Fibroblast of villous mesenchyme (primary cell): ENCODE results near the gene HOXB3. TPM values are rescaled to one million over a fixed set of nuclear protein-coding genes. Genes with fewer than 3 reads are reported as not detected.

Experiments used
- DNase-seq: peaks from one replicate; pipeline ENCODE4 v3.0.0-alpha.2; 2010; ENCODE audit warnings: low read depth
- H3K4me3 ChIP-seq: 2 replicates; pipeline ENCODE4 v1.5.1; 2011; ENCODE audit warnings: low read depth, mild to moderate bottlenecking, low read length
- CTCF ChIP-seq: IDR thresholded peaks from 2 replicates; pipeline ENCODE4 v1.5.1; 2012; ENCODE audit warnings: low read depth, mild to moderate bottlenecking, low read length; ENCODE audit not compliant: insufficient read depth
- total RNA-seq: library from RNA; depleted of rRNA; stranded (reverse); fragments of >200 nt; gene quantifications from 2 replicates; pipeline ENCODE4 v1.2.3, GENCODE V29; 2012

HOXB3 gene
- total RNA-seq, 1 donor, result 4.3 TPM

- no peak for TF ChIP-seq CTCF
- H3K4me3 ChIP-seq, result peak overlapping the region; percentile 49
- DNase-seq, result no peak
Observed at GRCh38 chr17:48592057-48592514, 2.0 kb upstream of the HOXB3 start.

GRCh38 chr17:48591255-48592056, 1.4 kb upstream of the HOXB3 start:
- H3K4me3 ChIP-seq, result no peak overlapping the region
- no peak for DNase-seq
- no peak for TF ChIP-seq CTCF

- peak overlapping the region; percentile 62 for H3K4me3 ChIP-seq
- no peak for TF ChIP-seq CTCF
- DNase-seq, result no peak
Observed at GRCh38 chr17:48590607-48591161, 643 bp upstream of the HOXB3 start.

- TF ChIP-seq CTCF, result no peak
- no peak for DNase-seq
- H3K4me3 ChIP-seq, result peak overlapping the region; percentile 62
Observed at GRCh38 chr17:48589060-48589830, 796 bp downstream of the HOXB3 start.

- no peak for TF ChIP-seq CTCF
- H3K4me3 ChIP-seq, result peak overlapping the region; percentile 62
Observed at GRCh38 chr17:48588528-48588927, 1.5 kb downstream of the HOXB3 start.

GRCh38 chr17:48588074-48588415, 2.0 kb downstream of the HOXB3 start:
- no peak for TF ChIP-seq CTCF
- no peak for DNase-seq
- peak overlapping the region; percentile 62 for H3K4me3 ChIP-seq

More at GRCh38 chr17:48588528-48588927, 1.5 kb downstream of the HOXB3 start:
- no peak for DNase-seq
